Measurements from ENCODE around the gene AKAP10. TPM values are rescaled to one million over a fixed set of nuclear protein-coding genes. Genes with fewer than 3 reads are reported as not detected.
"Not testable (repeated sequence)": the region's sequence is repeated elsewhere in the genome, so short reads cannot be mapped to it uniquely, and the experiment has no call there.

The AKAP10 gene
- total RNA-seq, 1 donor from 2014 or later = 20.6 TPM

DNA sequence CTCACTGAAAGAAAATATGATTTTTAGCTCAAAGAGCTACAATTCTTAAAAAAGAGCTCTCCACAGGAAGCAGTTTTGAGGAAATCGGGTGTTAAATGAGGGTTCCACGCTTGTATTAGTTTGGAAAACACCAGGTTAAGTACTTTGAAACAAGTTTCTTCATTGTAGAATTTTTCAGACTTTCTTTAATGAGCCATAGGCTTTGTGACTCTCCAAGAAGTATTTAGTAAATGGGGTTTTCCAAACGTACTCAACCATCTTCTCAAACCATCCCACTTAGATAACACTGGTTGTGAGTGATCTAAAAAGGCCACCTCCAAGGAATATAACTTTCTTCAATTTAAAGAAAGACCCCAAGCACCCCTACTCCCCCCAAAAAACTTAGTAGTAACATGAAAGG, 112.6 kb downstream of the AKAP10 start:
- ATAC-seq = no peak

DNA sequence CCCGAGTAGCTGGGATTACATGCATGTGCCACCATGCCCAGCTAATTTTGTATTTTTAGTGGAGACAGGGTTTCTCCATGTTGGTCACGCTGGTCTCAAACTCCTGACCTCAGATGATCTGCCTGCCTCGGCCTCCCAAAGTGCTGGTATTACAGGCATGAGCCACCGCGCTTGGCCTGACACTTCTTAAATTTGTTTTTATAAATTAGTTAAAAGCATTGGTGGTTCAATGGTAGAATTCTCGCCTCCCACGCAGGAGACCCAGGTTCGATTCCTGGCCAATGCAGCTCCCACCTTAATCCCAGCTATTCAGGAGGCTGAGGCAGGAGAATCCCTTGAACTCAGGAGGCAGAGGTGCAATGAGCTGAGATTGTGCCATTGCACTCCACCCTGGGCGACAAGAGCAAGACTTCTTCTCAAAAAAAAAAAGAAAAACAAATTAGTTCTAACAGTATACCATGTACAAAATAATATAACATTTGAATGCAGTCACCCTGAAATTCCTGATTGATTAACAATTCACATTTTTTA, 116.9 kb downstream of the AKAP10 start:
- ATAC-seq = not testable (repeated sequence)

DNA sequence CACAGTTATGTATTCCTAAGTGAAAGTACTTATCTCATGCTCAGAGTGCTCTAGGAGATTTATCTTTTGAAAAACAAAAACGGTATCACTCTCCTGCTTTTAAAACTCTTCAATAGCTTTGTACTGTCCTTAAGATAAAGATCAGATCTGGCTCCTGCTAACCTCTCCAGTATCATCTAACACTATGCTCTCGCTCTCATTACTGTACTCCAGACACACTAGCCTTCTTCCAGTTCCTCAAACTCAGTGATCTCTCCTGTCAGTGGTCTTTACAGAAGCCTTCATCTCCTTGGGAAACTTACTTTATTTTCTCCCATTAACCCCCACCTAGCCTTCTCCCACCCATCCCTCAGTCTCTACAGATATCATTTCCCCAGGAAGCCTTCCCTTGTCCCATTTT, 120.0 kb downstream of the AKAP10 start:
- no peak for ATAC-seq

Other genes starting within 250 kb of the AKAP10 start
- gene ALDH3A1, start 229.5 kb downstream of the AKAP10 start, total RNA-seq = 194 TPM
- gene ULK2, start 109.9 kb downstream of the AKAP10 start, total RNA-seq = 8.4 TPM
- gene SPECC1, start 31.5 kb upstream of the AKAP10 start, total RNA-seq = 13.8 TPM